OCI-LY1 (cell line): ENCODE data around the gene ID1.

Experiments
- H2AFZ ChIP-seq: fragments of 200-600 bp; sonication (generic), shearing (Covaris generic); 2 replicates; pipeline ENCODE4 v1.6.0; 2014; ENCODE audit warnings: antibody characterized with exemption, mild to moderate bottlenecking, low read length
- H3F3A ChIP-seq: fragments of 200-600 bp; sonication (generic), shearing (Covaris generic); 2 replicates; pipeline ENCODE4 v1.6.0; 2014; ENCODE audit warnings: mild to moderate bottlenecking, antibody characterized with exemption, low read length, moderate library complexity; ENCODE audit not compliant: insufficient read depth
- H3K27ac ChIP-seq: fragments of 200-600 bp; sonication (generic); 2 replicates; pipeline ENCODE4 v1.5.1; 2014; ENCODE audit warnings: low read length, mixed run types, mild to moderate bottlenecking, low read depth; ENCODE audit not compliant: poor library complexity, severe bottlenecking
- H3K27me3 ChIP-seq: fragments of 200-600 bp; sonication (generic); 2 replicates; pipeline ENCODE4 v1.6.0; 2014; ENCODE audit warnings: antibody characterized with exemption, mild to moderate bottlenecking, low read length, moderate library complexity; ENCODE audit not compliant: insufficient read depth
- H3K36me3 ChIP-seq: fragments of 200-600 bp; sonication (generic); 2 replicates; pipeline ENCODE4 v1.6.1; 2014; ENCODE audit warnings: mild to moderate bottlenecking, antibody characterized with exemption, low read length, moderate library complexity, mixed read lengths; ENCODE audit not compliant: insufficient read depth
- H3K4me1 ChIP-seq: fragments of 200-600 bp; sonication (generic); 2 replicates; pipeline ENCODE4 v1.5.1; 2014; ENCODE audit warnings: mild to moderate bottlenecking, low read length, moderate library complexity; ENCODE audit not compliant: insufficient read depth, severe bottlenecking
- H3K4me2 ChIP-seq: fragments of 200-600 bp; sonication (generic), shearing (Covaris generic); 2 replicates; pipeline ENCODE4 v1.6.1; 2014; ENCODE audit warnings: low read length
- H3K4me3 ChIP-seq: fragments of 200-600 bp; sonication (generic); 2 replicates; pipeline ENCODE4 v1.5.1; 2014; ENCODE audit warnings: low read length, low read depth, mild to moderate bottlenecking, mixed read lengths; ENCODE audit not compliant: poor library complexity, severe bottlenecking
- H3K79me2 ChIP-seq: fragments of 200-600 bp; shearing (Covaris generic); 2 replicates; pipeline ENCODE4 v1.6.1; 2016; ENCODE audit warnings: mixed run types, low read length, mixed read lengths; ENCODE audit not compliant: insufficient read depth
- H3K9ac ChIP-seq: fragments of 200-600 bp; sonication (generic), shearing (Covaris generic); 2 replicates; pipeline ENCODE4 v1.6.1; 2014; ENCODE audit warnings: mild to moderate bottlenecking, low read length, mixed read lengths
- H3K9me2 ChIP-seq: fragments of 200-600 bp; sonication (generic), shearing (Covaris generic); 2 replicates; pipeline ENCODE4 v1.6.1; 2014; ENCODE audit warnings: low read depth, mild to moderate bottlenecking, low read length, mixed read lengths
- H3K9me3 ChIP-seq: fragments of 200-600 bp; shearing (Covaris generic); 2 replicates; pipeline ENCODE4 v1.6.1; 2014; ENCODE audit warnings: low read length, mixed read lengths
- H4K20me1 ChIP-seq: fragments of 200-600 bp; sonication (generic), shearing (Covaris generic); 2 replicates; pipeline ENCODE4 v1.6.0; 2016; ENCODE audit warnings: mild to moderate bottlenecking, low read length; ENCODE audit not compliant: insufficient read depth
- CTCF ChIP-seq: fragments of 200-600 bp; sonication (generic), shearing (Covaris generic); IDR thresholded peaks from 2 replicates; pipeline ENCODE4 v1.5.1; 2017; ENCODE audit warnings: mild to moderate bottlenecking, antibody characterized with exemption, low read length, moderate library complexity, mixed read lengths
- EZH2 ChIP-seq: fragments of 200-600 bp; sonication (generic), shearing (Covaris generic); IDR thresholded peaks from 2 replicates; pipeline ENCODE4 v1.8.0; 2017; ENCODE audit warnings: borderline replicate concordance, mixed run types, mild to moderate bottlenecking, antibody characterized with exemption, low read length, moderate library complexity, mixed read lengths

ID1 gene

GRCh38 chr20:31602779-31603441 is 2.2 kb upstream of the ID1 start:
- H3K4me3 ChIP-seq = no peak overlapping the region
- no peak overlapping the region for H3K9ac ChIP-seq
- no peaks in the 10 kb centered on the region for H3K9me2 ChIP-seq
- H3K36me3 ChIP-seq = no peaks in the 10 kb centered on the region
- H2AFZ ChIP-seq = no peak overlapping the region
- no peak overlapping the region for H3K4me2 ChIP-seq
- H3K27me3 ChIP-seq = 0 out of 2 replicates have a peak, but pooled peaks cover 9% of the 10 kb centered on the region
- H3K79me2 ChIP-seq = no peaks in the 10 kb centered on the region
- H3K27ac ChIP-seq = no peak overlapping the region
- no peaks in the 10 kb centered on the region for H3K9me3 ChIP-seq
- no peaks in the 10 kb centered on the region for H3F3A ChIP-seq
- peaks cover 26% of the 10 kb centered on the region for H3K4me1 ChIP-seq
- no peak for TF ChIP-seq EZH2
- no peak for TF ChIP-seq CTCF
- no peaks in the 10 kb centered on the region for H4K20me1 ChIP-seq

DNA sequence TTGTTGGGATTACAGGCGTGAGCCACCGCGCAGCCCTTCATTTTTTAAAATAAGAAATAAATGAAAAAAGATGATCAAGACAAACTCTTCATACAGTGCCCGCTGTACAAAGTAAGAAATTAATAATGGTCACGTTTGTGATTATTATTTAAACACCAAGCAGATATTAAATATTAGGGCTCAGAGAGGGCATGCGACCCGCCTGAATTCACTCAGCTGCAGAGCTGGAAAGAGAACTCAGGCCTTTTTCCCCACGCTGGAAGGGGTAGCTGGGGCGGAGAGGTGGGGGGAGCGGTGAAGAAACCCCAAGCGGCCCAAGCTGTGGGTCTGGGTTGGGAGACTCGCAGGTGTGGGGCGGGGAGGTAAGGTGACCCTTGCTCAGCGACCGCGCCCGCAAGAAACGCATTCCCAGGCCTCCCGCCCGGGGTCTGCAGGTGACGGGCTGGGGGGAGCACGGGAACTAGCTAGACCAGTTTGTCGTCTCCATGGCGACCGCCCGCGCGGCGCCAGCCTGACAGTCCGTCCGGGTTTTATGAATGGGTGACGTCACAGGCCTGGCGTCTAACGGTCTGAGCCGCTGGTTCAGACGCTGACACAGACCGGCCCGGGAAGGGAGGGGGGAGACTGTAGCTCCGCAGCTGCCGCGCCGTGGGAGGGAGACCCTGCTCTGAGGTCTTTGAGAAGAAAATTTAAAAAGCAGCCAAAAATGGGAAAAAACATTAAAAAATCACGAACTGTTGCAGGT is 1.1 kb upstream of the ID1 start:
- Histone ChIP-seq H3F3A (no peaks in the 10 kb centered on the region), H3K9ac (peak overlapping the region; percentile 48; the same call in 1 of the 2 replicates), H3K9me2 (no peaks in the 10 kb centered on the region), H3K4me1 (peaks cover 26% of the 10 kb centered on the region), H3K9me3 (no peaks in the 10 kb centered on the region), H3K27ac (no peak overlapping the region), H3K4me2 (peak overlapping the region; percentile 88), H3K27me3 (0 out of 2 replicates have a peak, but pooled peaks cover 9% of the 10 kb centered on the region), H3K79me2 (no peaks in the 10 kb centered on the region), H3K36me3 (no peaks in the 10 kb centered on the region), H3K4me3 (peak overlapping the region; percentile 68), H4K20me1 (no peaks in the 10 kb centered on the region), H2AFZ (no peak overlapping the region)
- TF ChIP-seq EZH2 = no peak
- no peak for TF ChIP-seq CTCF

- Histone ChIP-seq H2AFZ (no peak overlapping the region), H3F3A (no peaks in the 10 kb centered on the region), H3K79me2 (no peaks in the 10 kb centered on the region), H4K20me1 (no peaks in the 10 kb centered on the region), H3K27me3 (0 out of 2 replicates have a peak, but pooled peaks cover 9% of the 10 kb centered on the region), H3K36me3 (no peaks in the 10 kb centered on the region), H3K4me3 (peak overlapping the region; percentile 68), H3K9me2 (no peaks in the 10 kb centered on the region), H3K4me1 (peaks cover 26% of the 10 kb centered on the region), H3K9ac (peak overlapping the region; percentile 48; the same call in 1 of the 2 replicates), H3K9me3 (no peaks in the 10 kb centered on the region), H3K4me2 (peak overlapping the region; percentile 88), H3K27ac (no peak overlapping the region)
- TF ChIP-seq CTCF (no peak), EZH2 (no peak)
These were observed 490 bp upstream of the ID1 start for GRCh38 chr20:31604567-31605030.
